ENCODE data around the gene MAPKAP1.

MAPKAP1 gene

DNA sequence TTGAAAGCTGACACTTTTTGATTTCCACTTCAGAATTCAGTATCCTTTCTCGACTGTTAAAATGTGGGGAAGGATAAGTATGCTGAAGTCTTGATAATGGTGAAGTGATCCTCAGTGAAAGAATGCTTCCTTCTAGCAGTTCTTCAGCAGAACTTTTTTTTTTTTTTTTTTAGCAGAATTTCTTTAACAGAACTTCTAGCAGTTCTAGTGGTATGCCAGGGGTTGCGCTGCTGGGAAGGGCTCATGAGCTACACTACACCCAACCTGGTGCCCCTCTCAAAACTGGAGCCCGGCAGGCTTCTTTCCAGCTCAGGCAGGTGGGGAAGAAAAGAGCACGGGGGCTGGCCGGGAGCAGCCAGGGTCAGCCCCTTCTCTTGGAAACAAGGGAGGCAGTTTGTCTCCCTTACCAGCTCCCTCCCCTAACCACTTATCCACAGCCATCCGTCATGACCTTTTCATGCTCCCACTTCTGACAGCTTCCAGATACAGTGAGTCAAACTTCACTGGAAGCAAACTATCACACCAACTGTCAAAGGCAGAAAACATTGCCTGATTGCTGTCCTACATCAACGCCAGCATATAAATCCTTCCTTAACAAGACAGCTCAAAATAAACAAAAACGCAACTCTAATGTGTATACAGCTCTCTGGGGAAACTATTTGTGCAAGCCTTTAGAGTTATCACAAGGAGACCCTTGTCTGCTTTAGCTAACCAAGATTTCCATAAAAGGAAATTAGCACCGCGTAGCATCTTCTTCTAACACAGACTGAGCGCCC is 233.9 kb downstream of the MAPKAP1 start:
- DNase-seq = no peak

DNA sequence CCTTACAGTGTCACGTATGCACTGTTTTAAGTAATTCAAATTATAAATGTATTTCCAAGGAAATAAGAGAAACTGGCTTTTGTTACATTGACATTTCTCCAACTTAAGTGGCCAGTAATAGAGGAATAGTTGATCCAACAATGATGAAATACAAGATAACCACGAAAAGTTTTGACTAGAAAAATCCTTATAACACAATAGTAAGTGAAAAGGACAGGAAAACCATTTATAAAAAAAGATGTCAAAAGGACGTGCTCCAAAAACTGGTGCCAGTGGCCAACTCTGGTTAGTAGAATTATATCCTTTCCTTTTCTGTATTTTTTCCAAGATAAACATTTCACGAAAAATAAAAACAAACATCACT is 234.5 kb downstream of the MAPKAP1 start:
- no peak for DNase-seq

DNA sequence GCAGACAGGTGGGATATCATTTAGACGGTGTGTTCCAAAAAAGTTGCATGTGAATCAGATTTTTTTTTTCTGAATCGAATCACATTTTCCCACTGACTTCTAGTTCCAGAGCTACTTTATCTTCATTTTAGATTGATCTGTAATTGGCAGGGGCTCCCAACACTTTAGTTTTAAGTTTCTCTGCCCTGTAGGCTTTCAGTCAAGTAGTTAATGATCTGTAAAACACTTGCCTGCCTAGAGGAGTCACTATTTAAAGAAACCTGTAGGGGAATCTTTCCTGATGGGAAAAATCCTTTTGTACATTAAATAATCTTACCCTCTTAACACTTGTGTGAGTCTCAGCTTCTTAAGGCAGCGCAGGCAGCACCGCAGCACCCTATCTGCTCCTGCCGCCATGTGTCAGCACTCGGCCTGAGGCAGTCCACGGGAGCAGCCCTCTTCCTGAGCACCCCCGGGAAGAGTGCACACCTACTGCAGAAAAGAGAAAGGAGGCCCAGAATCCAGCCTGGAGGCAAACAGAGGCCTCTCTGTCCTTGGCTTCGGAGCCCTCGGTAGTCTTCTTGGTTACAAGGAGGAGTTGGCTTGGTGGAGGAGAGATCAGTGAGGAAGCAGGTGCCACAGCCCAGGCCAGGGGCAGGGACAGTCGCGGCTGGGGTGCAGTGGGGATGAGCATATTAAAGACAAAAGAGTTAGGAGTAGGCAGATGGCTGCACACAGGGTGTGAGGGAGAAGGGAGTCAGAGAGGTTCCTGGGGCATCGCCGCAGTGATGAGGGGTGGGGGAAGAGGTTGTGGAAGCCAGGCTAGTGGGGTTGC is 236.0 kb downstream of the MAPKAP1 start:
- DNase-seq = no peak

DNA sequence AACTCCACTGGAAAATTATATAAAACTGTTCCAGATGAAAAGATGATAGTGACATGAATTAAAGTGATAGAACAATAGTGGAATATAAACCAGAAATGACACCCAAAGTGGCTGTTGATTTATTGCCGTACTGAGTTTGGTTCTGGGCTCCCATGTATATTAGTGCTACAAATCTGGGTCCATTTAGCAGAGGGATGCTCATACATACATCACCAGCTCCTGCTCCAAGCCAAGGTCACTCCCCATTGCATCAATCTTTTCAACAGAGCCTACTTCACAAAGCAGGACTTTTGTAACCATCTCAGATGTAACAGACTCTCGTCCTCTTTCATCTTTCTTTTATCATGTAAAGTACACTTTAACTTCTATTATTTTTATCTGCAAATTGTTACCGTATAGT is 236.8 kb downstream of the MAPKAP1 start:
- DNase-seq = no peak

DNA sequence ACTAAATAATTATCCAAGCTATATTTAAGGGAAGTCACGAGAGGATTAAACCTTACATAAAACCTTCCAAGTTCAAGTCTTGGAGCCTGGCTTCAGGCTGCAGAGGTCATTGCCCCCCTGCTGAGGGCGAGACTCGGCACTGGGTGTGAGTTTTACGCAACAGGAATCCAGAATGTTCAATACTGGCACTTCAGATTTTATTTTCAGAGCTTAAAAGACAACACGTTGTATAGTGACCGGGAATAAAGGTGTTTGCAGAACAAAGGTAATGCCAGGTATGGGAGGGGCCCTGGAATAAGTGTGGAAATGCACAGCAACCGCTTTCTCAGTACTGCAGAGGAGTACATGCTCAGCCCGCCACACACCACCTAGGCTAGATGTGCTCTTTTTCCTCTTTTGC is 238.4 kb downstream of the MAPKAP1 start:
- no peak for DNase-seq

DNA sequence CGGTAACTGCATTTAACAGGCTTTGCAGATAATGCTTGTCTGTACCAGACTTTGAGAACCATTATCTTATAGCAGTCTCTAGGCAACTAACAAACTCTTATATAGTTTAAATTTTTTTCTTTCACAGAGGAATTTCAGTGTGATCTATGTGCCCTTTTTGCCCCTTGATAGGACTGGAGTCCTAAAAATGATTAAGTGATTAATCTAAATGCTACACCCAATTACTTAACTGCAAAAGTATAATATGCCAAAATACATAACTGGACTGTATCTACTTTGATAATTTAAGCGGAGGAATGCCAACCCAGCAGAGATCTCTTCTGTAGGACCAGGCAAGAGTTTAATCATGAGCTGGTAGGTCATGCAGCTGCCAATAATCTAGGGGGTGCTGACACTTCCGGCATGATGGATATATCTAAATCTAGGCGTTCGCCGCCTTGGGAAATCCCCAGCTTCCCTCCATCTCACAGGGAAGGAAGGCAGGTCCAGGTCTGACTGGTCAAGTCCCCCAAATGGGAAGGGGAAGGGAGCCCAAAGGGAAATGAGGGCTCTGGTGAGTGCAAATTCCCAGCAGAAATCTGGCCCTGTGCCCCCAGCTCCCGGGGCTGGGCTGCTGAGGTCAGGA is 239.8 kb downstream of the MAPKAP1 start:
- no peak for DNase-seq

DNA sequence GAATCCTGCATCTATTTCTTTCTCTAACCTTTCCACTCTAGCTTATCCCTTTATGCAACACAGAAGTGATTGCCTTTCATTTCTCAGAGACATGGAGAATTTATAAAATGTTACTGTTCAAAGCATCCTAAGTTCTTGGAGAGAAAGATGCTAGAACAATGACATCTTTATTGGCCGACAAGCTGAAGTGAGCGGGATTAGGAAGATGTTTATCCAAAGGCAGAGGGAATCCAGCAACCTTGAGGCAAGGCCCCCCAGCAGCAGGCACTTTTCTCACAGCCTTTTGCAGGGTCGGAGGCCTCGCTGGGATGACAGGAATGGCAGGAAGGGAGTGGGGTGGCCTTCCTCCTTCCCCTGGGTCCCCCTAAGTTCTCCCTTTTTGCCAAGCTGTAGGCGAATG is 240.6 kb downstream of the MAPKAP1 start:
- no peak for DNase-seq

DNA sequence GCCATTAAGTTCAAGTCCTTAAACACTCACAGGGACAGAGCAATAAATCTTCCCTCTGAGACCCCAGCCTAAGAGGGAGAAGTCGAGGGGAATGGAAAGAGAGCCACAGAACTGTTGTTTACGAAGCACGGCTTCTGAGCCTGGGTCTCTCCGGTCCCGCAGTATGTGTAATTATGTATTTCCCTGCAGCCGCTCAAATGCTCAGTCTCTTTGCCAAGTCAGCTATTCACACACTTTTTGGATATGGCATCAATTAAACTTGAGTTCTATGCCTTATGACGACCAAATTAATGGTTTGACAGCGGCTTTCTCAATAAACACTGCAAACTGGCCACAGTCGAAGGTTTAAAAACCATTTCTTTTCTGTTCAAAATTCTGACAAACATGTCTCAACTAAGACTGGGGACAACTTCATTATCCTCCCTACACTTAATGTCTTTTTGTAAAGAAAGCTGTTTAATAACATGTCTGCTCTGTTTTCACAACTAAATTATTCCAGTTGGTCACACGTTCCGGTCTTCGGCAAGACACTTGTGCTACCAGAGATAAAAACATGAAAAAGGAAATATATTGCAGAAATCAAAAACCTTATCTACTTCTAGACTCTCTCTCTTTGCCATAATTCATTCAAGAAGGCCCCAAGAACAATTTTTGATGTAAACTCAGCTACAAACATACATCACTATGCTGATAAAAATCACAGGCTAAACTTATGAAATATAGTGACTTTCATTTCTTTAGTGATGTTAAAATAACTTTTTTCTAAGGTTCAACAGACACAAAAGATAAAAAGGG is 242.2 kb downstream of the MAPKAP1 start:
- no peak for DNase-seq

DNA sequence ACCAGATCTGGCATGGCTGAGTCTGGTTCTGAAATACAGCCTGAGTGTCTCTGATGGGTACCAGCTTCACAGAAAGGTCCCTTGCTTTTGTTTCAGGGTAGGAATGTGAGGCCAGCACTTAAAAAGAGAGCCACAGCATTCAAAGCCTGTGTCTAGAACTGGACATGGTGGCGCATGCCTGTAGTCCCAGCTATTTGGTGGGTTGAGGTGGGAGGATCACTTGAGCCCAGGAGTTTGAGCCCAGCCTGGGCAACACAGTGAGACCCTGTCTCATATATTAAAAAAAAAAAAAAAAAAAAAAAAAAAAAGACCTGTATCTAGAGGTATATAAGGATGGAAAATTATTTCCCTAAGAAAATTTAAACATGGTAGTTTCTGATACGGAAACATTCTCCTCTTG is 243.1 kb downstream of the MAPKAP1 start:
- no peak for DNase-seq

DNA sequence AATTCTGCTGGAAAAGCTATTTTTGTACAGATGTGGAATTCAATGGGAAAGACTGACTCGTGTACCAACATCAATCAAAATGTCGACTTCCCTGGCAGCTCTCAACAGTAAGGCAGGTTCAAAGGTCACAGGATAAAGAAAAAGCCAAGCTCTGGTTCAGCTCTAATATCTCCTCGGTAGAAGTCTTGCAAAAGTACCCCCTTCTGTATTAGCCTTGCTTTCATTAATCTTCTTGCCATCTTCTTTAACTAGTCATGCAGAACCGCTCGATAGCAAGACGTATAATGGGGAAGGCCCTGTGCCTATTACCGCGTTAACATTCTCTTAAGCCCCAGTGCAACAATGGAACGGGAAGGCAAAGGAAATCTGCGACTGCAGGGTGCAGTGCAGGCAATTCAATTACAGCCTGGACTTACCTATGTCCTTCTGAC is 244.1 kb downstream of the MAPKAP1 start:
- DNase-seq = no peak

DNA sequence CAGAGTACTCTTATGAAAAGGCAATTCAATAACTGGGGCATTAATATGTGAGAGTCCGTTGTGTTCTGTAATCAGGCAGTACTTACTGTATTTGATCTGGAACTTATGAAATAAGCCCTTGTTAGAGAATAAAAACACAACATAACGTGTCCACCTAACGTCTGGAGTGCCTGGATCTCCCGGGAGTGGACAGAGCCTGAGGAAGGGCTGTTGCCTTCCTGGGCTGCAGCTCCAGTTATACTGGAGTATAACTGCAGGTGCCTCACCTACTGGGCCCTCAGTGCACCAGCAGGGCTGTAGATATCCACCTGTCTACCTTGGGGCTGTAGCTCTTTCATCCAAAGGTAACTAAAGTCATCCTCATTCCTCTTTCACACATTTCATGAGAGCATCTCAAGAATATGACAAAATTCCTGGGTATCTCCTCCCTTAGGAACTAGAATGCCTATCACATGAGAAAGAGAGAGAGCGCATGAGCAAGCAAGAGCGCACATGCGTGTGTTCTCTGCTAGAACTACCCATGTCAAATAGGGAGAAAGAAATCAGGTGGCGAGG is 245.3 kb downstream of the MAPKAP1 start:
- no peak for DNase-seq

DNA sequence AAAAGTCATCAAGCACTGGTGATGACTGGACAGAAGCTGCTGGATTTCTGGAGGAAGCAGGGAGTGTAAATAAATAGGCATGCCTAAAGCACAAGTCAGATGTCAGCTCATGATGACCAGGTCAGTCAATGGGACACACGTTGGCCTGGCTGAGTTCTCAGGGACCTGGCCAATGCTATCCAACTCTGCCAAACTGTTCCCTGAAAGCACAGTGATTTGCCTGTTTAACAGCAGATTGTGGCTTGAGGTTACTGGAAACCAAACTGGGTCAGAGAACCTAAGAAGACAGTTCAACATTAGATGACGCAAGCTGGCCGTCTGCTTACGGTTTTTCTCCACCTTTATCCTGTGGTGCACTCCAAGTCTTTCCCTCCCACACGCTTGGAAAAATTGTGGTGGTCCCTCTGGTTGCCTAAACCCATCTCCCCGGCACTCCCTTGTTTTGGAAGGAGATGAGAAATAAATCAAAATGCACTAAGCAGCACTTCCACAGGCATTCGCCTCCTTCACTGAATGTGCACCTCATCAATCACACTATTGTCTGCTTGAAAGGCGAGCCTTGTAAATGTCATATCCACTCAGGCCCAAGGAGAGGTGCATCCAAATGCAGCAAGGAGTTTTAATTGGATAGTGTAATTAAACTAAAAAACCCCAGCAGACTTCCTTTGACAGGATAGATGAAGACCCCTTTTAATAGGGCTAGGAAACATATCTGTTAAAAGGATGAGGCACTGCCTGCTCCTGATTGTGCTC is 245.9 kb downstream of the MAPKAP1 start:
- DNase-seq = no peak

DNA sequence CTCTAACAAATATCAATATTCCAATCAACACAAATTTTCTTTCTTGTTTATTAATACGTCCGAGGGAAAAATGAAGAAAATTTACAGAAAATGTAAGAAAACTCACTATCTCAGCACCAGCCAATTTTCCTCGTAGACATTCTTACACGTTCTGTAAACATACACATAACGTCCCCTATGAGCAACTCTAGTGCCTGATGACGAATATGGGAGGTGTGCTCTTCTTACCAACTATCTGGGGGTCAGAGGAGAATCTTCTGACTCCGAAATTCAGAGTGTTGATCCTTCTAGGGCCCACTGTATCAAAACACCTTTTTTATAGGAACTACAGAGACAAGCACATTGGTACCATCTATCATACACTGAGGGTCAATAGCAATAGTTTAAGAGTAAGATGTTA is 246.7 kb downstream of the MAPKAP1 start:
- no peak for DNase-seq

DNA sequence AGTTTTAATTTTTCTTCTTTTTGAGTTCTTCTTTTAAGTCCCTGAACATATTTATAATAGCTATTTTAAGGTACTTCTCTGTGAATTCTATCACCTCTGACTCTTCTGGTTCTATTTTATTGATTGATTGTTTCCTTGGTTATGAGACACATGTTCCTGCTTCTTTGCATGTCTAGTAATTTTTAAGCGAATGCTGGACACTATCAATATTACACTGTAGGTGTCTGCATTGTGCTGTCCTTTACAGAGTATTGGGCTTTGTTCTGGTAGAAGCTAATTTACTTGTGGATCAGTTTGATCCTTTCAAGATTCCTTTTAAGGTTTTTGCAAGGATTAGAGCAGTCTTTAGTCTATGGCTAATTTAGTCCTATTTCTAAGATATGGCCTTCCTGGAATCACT is 249.7 kb downstream of the MAPKAP1 start:
- DNase-seq = no peak

DNA sequence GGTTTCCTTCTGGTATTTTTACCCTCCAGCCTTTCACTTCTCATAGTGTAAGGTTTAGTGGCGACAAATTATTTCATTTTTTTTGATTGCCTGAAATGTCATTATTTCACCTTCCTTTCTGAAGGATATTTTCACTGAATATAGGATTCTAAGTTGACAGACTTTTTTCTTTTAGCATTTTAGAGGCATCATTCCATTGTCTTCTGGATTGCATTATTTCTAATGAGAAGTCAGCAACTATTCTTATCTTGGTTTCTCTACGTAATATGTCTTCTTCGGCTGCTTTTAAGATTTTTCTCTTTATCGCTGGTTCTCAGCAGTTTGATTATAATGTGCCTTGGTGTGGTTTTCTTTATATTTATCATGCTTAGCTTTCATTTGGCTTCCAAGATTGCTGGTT is 251.1 kb downstream of the MAPKAP1 start:
- DNase-seq = no peak

DNA sequence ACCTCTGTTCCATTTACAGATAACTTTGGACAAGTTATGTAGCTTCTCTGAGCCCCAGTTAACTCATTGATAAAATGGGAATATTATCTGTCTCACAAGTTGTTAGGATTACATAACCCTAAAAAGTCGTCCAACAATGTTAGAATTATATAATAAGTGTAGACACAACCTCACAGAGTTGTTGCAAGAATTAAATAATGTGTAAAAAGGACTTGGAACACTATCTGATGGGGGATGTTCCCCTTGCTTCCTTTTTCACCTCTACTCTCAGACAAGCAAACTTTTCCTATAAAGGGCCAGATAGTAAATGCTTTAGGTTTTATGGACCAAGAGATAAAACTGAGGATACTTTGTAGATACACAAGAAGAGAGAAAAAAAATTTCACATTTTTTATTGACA is 251.9 kb downstream of the MAPKAP1 start:
- DNase-seq = no peak

DNA sequence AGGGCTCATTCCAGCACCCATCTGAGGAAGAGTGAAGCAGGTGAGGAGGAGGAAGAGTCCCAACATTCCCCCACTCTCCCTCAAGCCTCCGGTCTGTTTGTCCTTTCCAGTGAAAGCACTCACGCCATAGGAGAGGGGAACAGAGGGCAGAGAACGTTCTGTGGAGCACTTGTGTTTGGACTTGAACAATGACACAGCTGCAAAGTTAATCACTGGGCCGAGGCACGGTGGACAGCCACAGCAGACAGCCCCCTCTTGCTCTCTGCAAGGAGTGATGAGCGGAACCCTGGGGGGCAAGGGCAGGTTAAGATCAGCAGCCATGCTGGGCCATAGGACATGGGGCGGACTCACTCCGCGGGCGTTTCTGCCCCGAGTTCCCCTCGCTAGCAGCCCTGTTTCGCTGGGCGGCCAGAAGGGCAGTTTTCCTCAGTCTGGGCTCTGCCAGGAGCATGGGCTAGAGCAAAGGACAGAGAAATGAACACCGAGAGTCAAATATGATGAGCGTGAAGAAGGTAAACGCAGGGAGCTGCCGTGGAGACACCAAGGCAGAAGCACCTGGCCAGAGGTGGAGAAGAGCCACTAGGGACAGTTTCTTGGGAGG is 259.7 kb downstream of the MAPKAP1 start:
- no peak for DNase-seq

DNA sequence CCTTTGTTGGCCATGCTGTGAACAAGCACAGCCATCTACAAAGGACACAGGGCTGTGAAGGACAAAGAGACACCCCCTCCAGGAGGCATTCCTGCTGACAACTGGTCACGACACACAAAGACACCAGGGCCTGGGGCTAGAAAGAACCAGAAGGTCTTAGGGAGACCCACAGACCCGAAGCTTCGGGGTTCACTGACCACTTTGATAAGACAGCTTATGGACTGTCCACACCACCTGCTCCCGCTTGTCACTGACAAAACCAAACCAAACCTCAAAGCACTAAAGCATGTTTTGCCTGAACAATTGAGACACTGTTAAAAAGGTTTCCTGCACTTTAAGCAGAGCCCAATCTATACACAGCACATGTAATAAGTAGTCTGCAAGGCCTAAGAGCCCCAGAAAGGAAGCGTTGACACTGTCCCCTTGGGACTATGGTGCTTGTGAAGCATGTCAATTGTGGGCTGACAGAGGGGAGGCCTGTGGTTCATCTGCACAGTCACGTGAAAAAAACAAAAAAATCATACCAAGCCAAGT is 260.4 kb downstream of the MAPKAP1 start:
- no peak for DNase-seq

DNA sequence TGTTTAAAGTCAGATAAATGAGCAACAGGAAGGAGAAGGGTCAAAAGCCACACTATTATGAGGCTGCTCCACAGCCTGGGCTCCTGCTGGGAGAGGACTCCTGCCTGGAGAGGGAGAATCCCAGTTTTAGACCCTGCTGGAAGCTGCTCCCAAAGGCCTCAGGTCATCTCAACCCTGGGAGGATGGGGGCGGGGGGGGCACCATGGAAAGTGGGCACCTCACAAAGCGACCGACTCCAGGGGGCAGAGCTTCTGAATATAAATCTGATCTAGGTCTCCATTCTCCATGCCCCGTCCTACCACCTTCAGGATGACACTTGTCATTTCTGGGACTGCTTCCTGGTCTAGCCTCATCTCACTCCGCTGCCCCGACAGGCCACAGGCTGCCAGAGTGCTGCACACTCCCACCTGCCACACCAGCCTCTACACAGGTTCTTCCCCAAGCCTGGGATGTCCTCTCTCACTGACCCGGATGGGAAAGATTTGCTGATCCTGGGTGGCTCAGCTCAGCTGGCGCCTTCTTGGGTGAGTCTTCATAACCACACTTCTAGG is 262.0 kb downstream of the MAPKAP1 start:
- DNase-seq = no peak

DNA sequence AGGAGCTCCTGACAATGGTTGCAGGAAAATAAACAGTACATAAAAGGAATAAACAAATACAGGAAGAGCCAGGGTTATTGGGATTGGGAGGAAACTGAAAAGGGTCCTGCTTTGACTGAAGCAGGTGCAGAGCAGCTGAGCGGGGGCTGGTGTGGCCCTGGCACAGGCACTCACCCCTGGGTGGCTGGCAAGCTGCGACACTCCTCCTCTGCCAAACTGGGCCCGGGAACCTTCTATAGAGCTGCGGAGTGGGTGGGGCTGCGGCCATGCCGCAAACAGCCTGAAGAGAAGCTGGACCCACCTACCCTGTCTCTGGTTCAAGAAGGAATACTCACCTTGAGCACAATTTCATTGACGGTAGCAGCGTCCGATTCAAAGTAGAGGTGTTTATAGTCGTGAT is 262.8 kb downstream of the MAPKAP1 start:
- no peak for DNase-seq

DNA sequence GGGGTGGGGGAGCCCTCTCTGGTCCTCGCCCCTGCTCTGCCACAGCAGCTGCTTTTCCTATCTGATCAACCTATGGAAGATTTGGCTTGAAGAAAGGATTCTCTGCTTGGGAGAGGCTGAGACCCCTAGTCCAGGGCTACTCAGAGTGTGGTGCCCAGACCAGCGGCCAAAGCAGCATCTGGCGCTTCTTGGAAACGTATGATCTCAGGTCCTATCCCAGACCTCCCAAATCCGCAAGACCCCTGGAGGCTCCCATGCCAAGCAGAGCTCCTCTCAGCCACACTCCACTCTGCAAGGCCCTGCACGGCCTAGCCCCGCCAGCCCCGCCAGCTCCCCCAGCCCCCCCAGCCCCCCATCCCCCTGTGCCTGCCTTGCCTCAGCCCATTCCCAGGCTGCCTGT is 263.6 kb downstream of the MAPKAP1 start:
- DNase-seq = no peak
